ENCODE data around the gene PRPF38B. TPM values are rescaled to one million over a fixed set of nuclear protein-coding genes. Genes with fewer than 3 reads are reported as not detected.
"Not testable (repeated sequence)": the region's sequence is repeated elsewhere in the genome, so short reads cannot be mapped to it uniquely, and the experiment has no call there.

The PRPF38B gene
- total RNA-seq (ENCODE audit: insufficient read depth, low replicate concordance) = 15.6 TPM

GRCh38 chr1:108691942-108692723 lies at the start of gene PRPF38B:
TSS of gene PRPF38B (plus strand) at chr1:108692310. CDS start at chr1:108692592, 282 bp downstream.
- DNase-seq (ENCODE audit: low spot score) = peak; percentile 97

GRCh38 chr1:108643492-108644335 lies 48.4 kb upstream of the PRPF38B start:
- DNase-seq (ENCODE audit: low spot score) = peak; percentile 75

- no peak for DNase-seq (ENCODE audit: low spot score)
Observed at GRCh38 chr1:108644984-108645383, 47.1 kb upstream of the PRPF38B start.

- no peak for DNase-seq (ENCODE audit: low spot score)
Observed at GRCh38 chr1:108645564-108646184, 46.4 kb upstream of the PRPF38B start.

GRCh38 chr1:108646265-108646647 lies 45.9 kb upstream of the PRPF38B start:
- no peak for DNase-seq (ENCODE audit: low spot score)

GRCh38 chr1:108646648-108647269 lies 45.4 kb upstream of the PRPF38B start:
- DNase-seq (ENCODE audit: low spot score) = peak; percentile 51

GRCh38 chr1:108653431-108654105 lies 38.5 kb upstream of the PRPF38B start:
- DNase-seq (ENCODE audit: low spot score) = no peak

GRCh38 chr1:108657356-108658080 lies 34.6 kb upstream of the PRPF38B start:
- DNase-seq (ENCODE audit: low spot score) = no peak

GRCh38 chr1:108661030-108661609 lies 31.0 kb upstream of the PRPF38B start, which contains the start of gene HENMT1:
TSS of gene HENMT1 (minus strand) at chr1:108661093. CDS start at chr1:108659884, 1,209 bp downstream.
- peak; percentile 82 for DNase-seq (ENCODE audit: low spot score)

GRCh38 chr1:108663074-108663473 lies 29.0 kb upstream of the PRPF38B start:
- no peak for DNase-seq (ENCODE audit: low spot score)

- DNase-seq (ENCODE audit: low spot score) = no peak
Observed at GRCh38 chr1:108664481-108664880, 27.6 kb upstream of the PRPF38B start.

GRCh38 chr1:108665067-108665466 lies 27.0 kb upstream of the PRPF38B start:
- DNase-seq (ENCODE audit: low spot score) = no peak

GRCh38 chr1:108665771-108666170 lies 26.3 kb upstream of the PRPF38B start:
- no peak for DNase-seq (ENCODE audit: low spot score)

GRCh38 chr1:108667422-108667821 lies 24.7 kb upstream of the PRPF38B start:
- not testable (repeated sequence) for DNase-seq (ENCODE audit: low spot score)

GRCh38 chr1:108668777-108669176 lies 23.3 kb upstream of the PRPF38B start:
- no peak for DNase-seq (ENCODE audit: low spot score)

GRCh38 chr1:108669679-108670078 lies 22.4 kb upstream of the PRPF38B start:
- no peak for DNase-seq (ENCODE audit: low spot score)

GRCh38 chr1:108670131-108670773 lies 21.9 kb upstream of the PRPF38B start:
- DNase-seq (ENCODE audit: low spot score) = no peak

- no peak for DNase-seq (ENCODE audit: low spot score)
Observed at GRCh38 chr1:108671143-108671542, 21.0 kb upstream of the PRPF38B start.

- peak; percentile 22 for DNase-seq (ENCODE audit: low spot score)
Observed at GRCh38 chr1:108678706-108679105, 13.4 kb upstream of the PRPF38B start.
